K562 (cell line): Measurements from ENCODE around the gene SPIRE1. TPM values are rescaled to one million over a fixed set of nuclear protein-coding genes. Genes with fewer than 3 reads are reported as not detected.

ENCODE experiments used
- ATAC-seq: fragments of 200-7000 bp; cut with Tn5 transposase; 3 replicates; pipeline ENCODE4 v1.9.1; 2020; ENCODE audit warnings: moderate library complexity
- BruUV-seq: library from RNA; stranded (reverse); fragments of 400-500 nt; replicated peaks from 2 replicates; lab custom pipeline; 2021; lab: Mats Ljungman, UMichigan
- CTCF ChIA-PET: fragments of 300-600 bp; formaldehyde crosslinking; extraction: SDS; loops from one replicate; lab custom pipeline; 2021; ENCODE audit warnings: low intra/inter-chr PET ratio; lab: Yijun Ruan, JAX
- POLR2A ChIA-PET: fragments of 300-600, 350-650 bp; sonication (Branson Sonifier 250); formaldehyde crosslinking; extraction: SDS; loops from one replicate; lab custom pipeline; 2021; ENCODE audit warnings: antibody characterized with exemption, inconsistent platforms; lab: Yijun Ruan, JAX
- DNase-seq, 4 experiments: peaks; one replicate each; pipeline versions ENCODE4 v3.0.0 to v3.0.0-alpha.2; 2011 to 2018; ENCODE audit warnings: low spot score in 3 of 4, mixed read lengths in 3 of 4; ENCODE audit errors: extremely low read depth in 1 of 4
- FAIRE-seq: peaks from 2 replicates; lab custom pipeline; 2011; peaks lifted over from hg19 to GRCh38; lab: Jason Lieb, UNC
- H2AFZ ChIP-seq: 2 replicates; pipeline ENCODE4 v1.6.0; 2011; ENCODE audit warnings: low read depth, low read length, control low read depth, inconsistent platforms
- H3K27ac ChIP-seq: fragments of 200-600 bp; 3 replicates; pipeline ENCODE4 v1.8.0; 2011; ENCODE audit warnings: low read depth, mild to moderate bottlenecking, control low read depth, inconsistent platforms, low read length, moderate library complexity, mixed read lengths; ENCODE audit errors: extremely low read depth
- H3K27me3 ChIP-seq, 2 experiments: fragments of 300-600 bp in 1 of 2; 2 replicates in 1 of 2; 3 replicates in 1 of 2; pipeline versions ENCODE4 v1.6.0 to v1.8.0; 2011; ENCODE audit warnings: inconsistent platforms in 2 of 2, low read length in 2 of 2, mild to moderate bottlenecking in 1 of 2, mixed read lengths in 1 of 2, moderate library complexity in 1 of 2; ENCODE audit not compliant: control insufficient read depth in 2 of 2, insufficient read depth in 2 of 2
- H3K36me3 ChIP-seq: fragments of 300-600 bp; 3 replicates; pipeline ENCODE4 v1.8.0; 2011; ENCODE audit warnings: mild to moderate bottlenecking, low read length, inconsistent platforms; ENCODE audit not compliant: control insufficient read depth, insufficient read depth
- H3K4me1 ChIP-seq, 2 experiments: fragments of 200-600 bp in 1 of 2; replicated peaks in 1 of 2; 2 replicates in 1 of 2; 3 replicates in 1 of 2; pipeline versions ENCODE4 v1.5.1 to v1.8.0; 2011; ENCODE audit warnings: inconsistent platforms in 2 of 2, low read length in 2 of 2, mild to moderate bottlenecking in 1 of 2, mixed read lengths in 1 of 2, moderate library complexity in 1 of 2; ENCODE audit not compliant: control insufficient read depth in 2 of 2, insufficient read depth in 2 of 2
- H3K4me2 ChIP-seq: 2 replicates; pipeline ENCODE4 v1.6.1; 2011; ENCODE audit warnings: low read length, control low read depth, inconsistent platforms, mixed read lengths; ENCODE audit not compliant: insufficient read depth
- H3K4me3 ChIP-seq: fragments of 200-600 bp; sonication (generic), shearing (Covaris generic); 2 replicates; pipeline ENCODE4 v1.5.1; 2016; ENCODE audit warnings: control low read depth, inconsistent platforms
- H3K79me2 ChIP-seq: fragments of 200-600 bp; 3 replicates; pipeline ENCODE4 v1.8.0; 2011; ENCODE audit warnings: low read length, inconsistent platforms; ENCODE audit not compliant: control insufficient read depth, insufficient read depth
- H3K9ac ChIP-seq, 2 experiments: 2 replicates each; pipeline versions ENCODE4 v1.6.0 to v1.6.1; 2011; ENCODE audit warnings: low read depth in 2 of 2, low read length in 2 of 2, control low read depth in 1 of 2, inconsistent platforms in 1 of 2, mild to moderate bottlenecking in 1 of 2, mixed read lengths in 1 of 2; ENCODE audit not compliant: insufficient read depth in 1 of 2
- H3K9me1 ChIP-seq: one replicate; pipeline ENCODE4 v1.6.0; 2011; ENCODE audit warnings: inconsistent platforms, mild to moderate bottlenecking, low read length, moderate library complexity; ENCODE audit not compliant: control insufficient read depth, insufficient read depth
- H3K9me3 ChIP-seq: replicated peaks from 2 replicates; pipeline ENCODE4 v1.5.1; 2011; ENCODE audit warnings: low read depth, low read length, inconsistent platforms; ENCODE audit not compliant: control insufficient read depth, insufficient read depth
- H4K20me1 ChIP-seq: replicated peaks from 2 replicates; pipeline ENCODE4 v1.6.1; 2011; ENCODE audit warnings: low read length, inconsistent platforms, mixed read lengths; ENCODE audit not compliant: control insufficient read depth, insufficient read depth
- ATF3 ChIP-seq, 2 experiments: fragments of 450-650 bp in 1 of 2; sonication (generic) in 1 of 2; formaldehyde crosslinking in 1 of 2; IDR thresholded peaks in 1 of 2; conservative IDR thresholded peaks in 1 of 2; 2 replicates each; pipeline versions ENCODE4 v1.6.1 to v1.8.1; 2016 to 2023; ENCODE audit warnings: mild to moderate bottlenecking in 2 of 2, moderate library complexity in 2 of 2, inconsistent platforms in 1 of 2, missing genetic modification reagents in 1 of 2
- C11orf30 ChIP-seq: fragments of 450-650 bp; IDR thresholded peaks from 2 replicates; pipeline ENCODE4 v1.6.1; 2016; ENCODE audit warnings: low read depth, mild to moderate bottlenecking
- CXXC5 ChIP-seq: fragments of 250-450 bp; sonication (Bioruptor Pico); IDR thresholded peaks from 2 replicates; pipeline ENCODE4 v1.8.0; 2022; ENCODE audit warnings: inconsistent platforms, mild to moderate bottlenecking, moderate library complexity
- ELF1 ChIP-seq: fragments of 200-800 bp; sonication (Bioruptor generic); IDR thresholded peaks from 2 replicates; pipeline ENCODE4 v1.6.1; 2016; ENCODE audit warnings: missing genetic modification characterization, missing compliant biosample characterization
- EP300 ChIP-seq: IDR thresholded peaks from 2 replicates; pipeline ENCODE4 v1.6.1; 2012; ENCODE audit warnings: low read length, improper control_type of control experiment
- FOSL1 ChIP-seq: fragments of 200-800 bp; sonication (Bioruptor generic); conservative IDR thresholded peaks from 2 replicates; pipeline ENCODE4 v1.6.1; 2016; ENCODE audit warnings: missing genetic modification characterization, missing compliant biosample characterization
- HDAC8 ChIP-seq: fragments of 450-650 bp; IDR thresholded peaks from 2 replicates; pipeline ENCODE4 v1.6.1; 2016; ENCODE audit warnings: mild to moderate bottlenecking, missing genetic modification characterization, moderate library complexity, missing compliant biosample characterization
- HNRNPL ChIP-seq: fragments of 200-400 bp; formaldehyde crosslinking; IDR thresholded peaks from 2 replicates; pipeline ENCODE4 v1.6.1; 2017; ENCODE audit warnings: low read depth, mild to moderate bottlenecking, low read length
- HSF4 ChIP-seq: fragments of 250-450 bp; sonication (Bioruptor Pico); IDR thresholded peaks from 2 replicates; pipeline ENCODE4 v2.1.2; 2022; ENCODE audit warnings: mild to moderate bottlenecking, moderate library complexity, borderline replicate concordance
- JUNB ChIP-seq: fragments of 450-650 bp; formaldehyde crosslinking; conservative IDR thresholded peaks from 2 replicates; pipeline ENCODE4 v1.4.0; 2020; ENCODE audit warnings: mild to moderate bottlenecking
- LEF1 ChIP-seq: fragments of 450-650 bp; IDR thresholded peaks from 2 replicates; pipeline ENCODE4 v1.6.1; 2016; ENCODE audit warnings: mild to moderate bottlenecking
- MBD1 ChIP-seq: fragments of 250-450 bp; sonication (Bioruptor Pico); IDR thresholded peaks from 2 replicates; pipeline ENCODE4 v1.8.0; 2022; ENCODE audit warnings: inconsistent platforms
- MEIS2 ChIP-seq: fragments of 450-650 bp; IDR thresholded peaks from 2 replicates; pipeline ENCODE4 v1.6.1; 2014; ENCODE audit warnings: mild to moderate bottlenecking; ENCODE audit not compliant: partially characterized antibody
- POLR2G ChIP-seq: fragments of 200-400 bp; formaldehyde crosslinking; IDR thresholded peaks from 2 replicates; pipeline ENCODE4 v1.6.1; 2017; ENCODE audit warnings: low read depth, mild to moderate bottlenecking, antibody characterized with exemption, low read length, moderate library complexity
- POLR2H ChIP-seq: IDR thresholded peaks from 2 replicates; pipeline ENCODE4 v1.6.1; 2016; ENCODE audit warnings: missing genetic modification characterization, low read depth, mild to moderate bottlenecking, control low read depth, missing compliant biosample characterization, moderate library complexity
- PRMT5 ChIP-seq: sonication (generic); formaldehyde crosslinking; IDR thresholded peaks from 2 replicates; pipeline ENCODE4 v1.5.0; 2020; ENCODE audit warnings: missing genetic modification reagents
- RAD51 ChIP-seq: fragments of 450-650 bp; IDR thresholded peaks from 2 replicates; pipeline ENCODE4 v1.7.1; 2016; ENCODE audit warnings: low read depth, mild to moderate bottlenecking, borderline replicate concordance
- RUNX1 ChIP-seq: sonication (generic); IDR thresholded peaks from 2 replicates; pipeline ENCODE4 v1.6.1; 2016; ENCODE audit warnings: antibody characterized with exemption, low read depth
- ZNF584 ChIP-seq: fragments of 200-800 bp; sonication (Bioruptor generic); IDR thresholded peaks from 2 replicates; pipeline ENCODE4 v1.6.1; 2016; ENCODE audit warnings: low read depth, mild to moderate bottlenecking, missing genetic modification characterization, missing compliant biosample characterization
- ZNF589 ChIP-seq: fragments of 200-800 bp; sonication (Bioruptor generic); IDR thresholded peaks from 2 replicates; pipeline ENCODE4 v1.6.1; 2016; ENCODE audit warnings: low read depth, missing genetic modification characterization, missing compliant biosample characterization
- WGBS: fragments of 100-300 bp; shearing (Covaris generic); methylation state at CpG from one replicate; pipeline ENCODE4 v1.1.6; 2016; ENCODE audit warnings: low coverage, mixed read lengths; ENCODE audit not compliant: insufficient coverage; ENCODE audit errors: missing lambda C conversion rate; 5-methylcytosine and 5-hydroxymethylcytosine counted together
- in situ Hi-C: fragments of 300-500 bp; cut with MboI; formaldehyde crosslinking; loops from 4 replicates; pipeline ENCODE4 v1.15.0; 2018; ENCODE audit warnings: inconsistent platforms, mixed read lengths
- intact Hi-C: fragments of 100-400 bp; cut with micrococcal nuclease; formaldehyde crosslinking; loops from 2 replicates; pipeline ENCODE4 v1.14.2; 2022
- polyA plus RNA-seq, 8 experiments: library from polyadenylated mRNA; depleted of rRNA in 4 of 8; stranded (reverse) in 5 of 8; unstranded in 3 of 8; fragments of >200 nt; fragmentation: Nextera tagmentation in 2 of 8; fragmentation: Illumina TruSeq in 1 of 8; extraction: Ambion mirVana in 2 of 8; extraction: Trizol in 1 of 8; gene quantifications; 2 replicates each; pipeline versions ENCODE4 v1.2.1 to v1.2.3, GENCODE V29; 2011 to 2014; ENCODE audit warnings: inconsistent platforms in 1 of 8, missing spikeins in 1 of 8
- total RNA-seq, 7 experiments: library from RNA; depleted of rRNA in 6 of 7; stranded (reverse); fragments of >200 nt in 6 of 7; fragmentation: Illumina TruSeq in 2 of 7; extraction: Trizol in 2 of 7; gene quantifications; 2 replicates each; pipeline versions ENCODE4 v1.2.1 to v1.2.3, GENCODE V29; 2011 to 2021; ENCODE audit warnings: low replicate concordance in 1 of 7

SPIRE1 gene
- total and polyA plus RNA-seq, 9 of the 15 experiments (the other 6 are each of a cell fraction or from before 2014, with no cell fraction given) = 2.9 to 14.0 (median 10.2) TPM

- no peak for DNase-seq
- intact Hi-C loops = no loop called here
- H3K9me3 ChIP-seq = no peaks in the 10 kb centered on the region
- peak overlapping the region in 1 of 2 experiments; percentile 7; a peak in 1 of 4 replicates for H3K9ac ChIP-seq
- no peak overlapping the region for H3K4me3 ChIP-seq
- CTCF ChIA-PET = no interaction called here
- no peaks in the 10 kb centered on the region for H4K20me1 ChIP-seq
- H3K9me1 ChIP-seq = no peaks in the 10 kb centered on the region
- 61% methylated on average over 9 of the region's 10 CpGs for WGBS
- BruUV-seq = no TSS peak
- no peak overlapping the region for H3K4me2 ChIP-seq
- peaks cover 4 to 22% of the 10 kb centered on the region in 2 experiments; a peak in 4 of 5 replicates for H3K4me1 ChIP-seq
- in situ Hi-C loops = no loop called here
- peak overlapping the region; percentile 29; the same call in 1 of the 2 replicates for H2AFZ ChIP-seq
- H3K79me2 ChIP-seq = no peaks in the 10 kb centered on the region; the same call in 2 of the 3 replicates
- H3K27me3 ChIP-seq = no peaks in the 10 kb centered on the region
- POLR2A ChIA-PET = interaction anchor here (0.8 to 2.0 kb wide), 6 partner anchors 8 to 49 kb away, joined by 3 to 8 read pairs (median 5); no protein-coding TSS in a partner anchor
- peak overlapping the region; percentile 70; the same call in 2 of the 3 replicates for H3K27ac ChIP-seq
- peak; percentile 45 for ATAC-seq
- no peak for FAIRE-seq
- H3K36me3 ChIP-seq = no peaks in the 10 kb centered on the region
- TF ChIP-seq ZNF589 (CRISPR knock-in tag) (peak; percentile 53), PRMT5 (CRISPR knock-in tag) (no peak), CXXC5 (CRISPR knock-in tag) (peak; percentile 26; the same call in 1 of the 2 replicates), HSF4 (no peak), ATF3 (IDR thresholded peaks at IDR 0.05) (peak; percentile 87), ATF3 (CRISPR knock-in tag; conservative IDR thresholded peaks at IDR 0.05) (no peak), EP300 (peak; percentile 50; the same call in 1 of the 2 replicates), ZNF584 (peak; percentile 43), MBD1 (CRISPR knock-in tag) (0 out of 2 replicates have a peak, but pooled peaks have one; percentile 15), POLR2G (no peak), JUNB (CRISPR knock-in tag) (no peak), ELF1 (peak; percentile 37; the same call in 1 of the 2 replicates), POLR2H (tag) (peak; percentile 51; the same call in 1 of the 2 replicates), LEF1 (peak; percentile 32; the same call in 1 of the 2 replicates), HNRNPL (no peak), MEIS2 (peak; percentile 47), FOSL1 (peak; percentile 90; the same call in 1 of the 2 replicates), HDAC8 (tag) (0 out of 2 replicates have a peak, but pooled peaks have one; percentile 61), RUNX1 (no peak), RAD51 (no peak), C11orf30 (peak; percentile 58; the same call in 1 of the 2 replicates)
Measured at GRCh38 chr18:12606592-12607315, 51.2 kb downstream of the SPIRE1 start.
